Measurements from ENCODE around the gene CACNA1E.
A peak's percentile ranks its signal among the peaks of the same experiment; 100 is the strongest.

Gene CACNA1E

DNA sequence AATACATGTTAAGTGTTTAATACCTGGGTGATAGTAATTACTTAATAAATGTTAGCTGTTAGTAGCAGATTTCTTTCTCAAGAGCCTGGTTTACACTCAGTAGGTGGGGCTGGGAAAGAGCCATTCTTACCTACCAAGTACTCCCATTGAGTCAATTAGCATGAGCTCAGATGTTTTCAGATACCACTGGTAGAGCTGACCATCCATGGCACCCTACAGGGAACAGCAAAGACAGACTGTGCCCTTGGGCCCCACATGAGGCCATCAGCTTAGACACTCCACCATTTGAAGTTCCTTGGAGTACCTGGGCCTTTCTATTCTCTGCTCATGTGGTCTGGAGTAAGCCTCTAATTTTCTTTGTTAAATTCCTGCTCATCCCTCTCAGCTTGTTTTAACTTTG is 179.3 kb downstream of the CACNA1E start:
- no peak for TF ChIP-seq CTCF (conservative IDR thresholded peaks at IDR 0.05)
- no peak overlapping the region for H3K27ac ChIP-seq

- H3K27ac ChIP-seq: no peak overlapping the region
- TF ChIP-seq CTCF (conservative IDR thresholded peaks at IDR 0.05): no peak
These were observed 181.2 kb downstream of the CACNA1E start for GRCh38 chr1:181664543-181664942.

- TF ChIP-seq CTCF (conservative IDR thresholded peaks at IDR 0.05): no peak
- no peak overlapping the region for H3K27ac ChIP-seq
These were observed 185.9 kb downstream of the CACNA1E start for GRCh38 chr1:181669246-181669645.

DNA sequence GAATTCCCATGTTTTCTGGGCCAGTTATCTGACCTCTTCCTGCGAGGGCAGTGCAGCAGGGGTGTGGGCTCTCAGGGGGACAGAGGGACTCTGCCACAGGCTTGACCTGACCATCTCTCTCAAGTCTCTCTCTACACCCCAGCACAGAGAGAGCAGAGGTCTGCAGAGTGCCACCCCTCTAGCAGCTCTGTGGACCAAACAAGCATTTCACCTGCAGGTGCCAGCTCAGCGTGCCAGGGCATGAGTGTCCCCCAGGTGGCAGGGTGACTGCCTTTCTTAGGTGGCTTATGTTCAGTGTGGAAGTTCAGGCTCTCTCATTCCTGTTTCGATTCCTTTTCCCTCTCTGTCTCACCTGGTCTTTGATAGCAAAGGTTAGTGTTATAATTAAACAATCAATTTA is 191.3 kb downstream of the CACNA1E start:
- no peak overlapping the region for H3K27ac ChIP-seq
- TF ChIP-seq CTCF (conservative IDR thresholded peaks at IDR 0.05): 0 out of 2 replicates have a peak, but pooled peaks have one; percentile 27

DNA sequence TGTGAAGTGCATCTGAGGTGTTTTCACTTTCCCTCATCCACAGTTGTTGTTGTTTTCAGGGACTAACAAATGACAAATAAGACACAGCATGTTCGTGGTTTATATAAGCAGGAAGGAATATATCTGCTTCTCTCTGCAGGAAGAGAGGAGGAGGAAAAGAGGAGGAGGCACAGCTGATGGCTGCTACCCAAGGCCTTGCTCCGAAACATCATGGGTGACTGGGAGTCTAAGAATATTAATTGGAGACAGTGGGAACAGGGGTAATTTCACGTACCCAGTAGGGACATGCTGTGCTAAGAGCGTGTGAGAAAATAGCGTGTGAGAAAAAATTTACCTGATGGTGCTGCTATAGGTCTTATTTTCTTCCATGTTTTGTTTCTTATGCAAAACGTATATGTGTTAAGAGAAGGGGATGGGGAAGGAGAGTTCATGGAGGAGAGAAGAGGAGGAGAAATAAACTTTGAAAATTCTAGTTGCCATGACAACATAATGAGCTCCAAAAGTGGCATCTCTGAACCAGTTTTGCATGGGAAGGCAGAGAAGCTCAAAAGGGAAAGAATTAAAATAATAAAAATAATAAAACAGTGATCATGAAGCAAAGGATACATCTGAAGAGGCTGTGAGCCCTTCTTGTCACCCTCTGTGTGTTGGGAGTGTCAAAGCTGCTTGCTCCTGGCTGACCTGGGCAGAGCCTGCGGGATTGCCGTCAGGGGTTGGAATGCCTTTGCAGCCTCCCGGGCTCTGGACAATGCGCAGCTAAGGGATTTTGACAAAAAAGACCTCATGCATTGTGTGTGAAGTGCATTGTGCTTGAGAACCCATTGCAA is 192.0 kb downstream of the CACNA1E start:
- TF ChIP-seq CTCF (conservative IDR thresholded peaks at IDR 0.05): no peak

DNA sequence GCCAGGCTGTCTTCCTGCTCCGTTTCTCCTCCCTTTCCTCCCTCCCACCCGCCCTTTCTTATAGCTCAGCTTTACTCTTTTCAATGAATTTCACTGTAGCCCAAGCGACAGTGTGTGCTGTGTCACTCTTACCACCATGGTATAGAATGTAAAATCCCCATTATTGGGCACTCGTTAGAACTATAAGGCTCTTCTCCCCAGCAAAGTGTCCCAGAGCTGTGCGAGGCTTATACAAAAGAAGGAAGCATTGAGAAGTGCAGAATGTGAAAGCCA is 192.5 kb downstream of the CACNA1E start:
- no peak for TF ChIP-seq CTCF (conservative IDR thresholded peaks at IDR 0.05)
- no peak overlapping the region for H3K27ac ChIP-seq

More for the DNA sequence above, 192.0 kb downstream of the CACNA1E start:
- H3K27ac ChIP-seq: no peak overlapping the region

DNA sequence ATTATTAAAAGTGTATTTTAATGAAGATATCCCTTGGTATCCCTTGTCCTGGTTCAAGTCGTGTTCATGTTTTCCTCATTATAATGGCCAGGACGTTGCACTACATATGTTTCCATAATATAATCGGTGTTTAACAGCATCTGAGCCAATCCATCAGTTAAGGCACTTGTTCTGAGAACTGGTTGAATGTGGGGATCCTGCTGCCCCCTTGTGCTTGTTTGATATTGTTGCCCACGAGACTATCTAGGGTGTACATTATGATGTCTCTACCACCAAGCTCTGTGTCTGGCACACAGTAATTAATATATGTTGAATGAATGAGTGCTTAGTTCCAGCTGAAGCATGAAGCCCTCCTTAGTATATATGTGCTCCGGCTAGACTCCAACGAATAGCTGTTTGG is 193.0 kb downstream of the CACNA1E start:
- peak; percentile 35 for TF ChIP-seq CTCF (conservative IDR thresholded peaks at IDR 0.05)
- H3K27ac ChIP-seq: no peak overlapping the region

Measured in VCaP (cell line).